Measurements from ENCODE around the gene RAPGEF4.
"Not testable (repeated sequence)": the region's sequence is repeated elsewhere in the genome, so short reads cannot be mapped to it uniquely, and the experiment has no call there.

The RAPGEF4 gene

GRCh38 chr2:173027181-173028128, 291.8 kb downstream of the RAPGEF4 start:
- in situ Hi-C loops (cut with MboI; ENCODE audit: low sequenced_read_pairs) = loop anchor here (5.0 kb wide), 1 partner anchor 185 kb away; no protein-coding TSS in a partner anchor

DNA sequence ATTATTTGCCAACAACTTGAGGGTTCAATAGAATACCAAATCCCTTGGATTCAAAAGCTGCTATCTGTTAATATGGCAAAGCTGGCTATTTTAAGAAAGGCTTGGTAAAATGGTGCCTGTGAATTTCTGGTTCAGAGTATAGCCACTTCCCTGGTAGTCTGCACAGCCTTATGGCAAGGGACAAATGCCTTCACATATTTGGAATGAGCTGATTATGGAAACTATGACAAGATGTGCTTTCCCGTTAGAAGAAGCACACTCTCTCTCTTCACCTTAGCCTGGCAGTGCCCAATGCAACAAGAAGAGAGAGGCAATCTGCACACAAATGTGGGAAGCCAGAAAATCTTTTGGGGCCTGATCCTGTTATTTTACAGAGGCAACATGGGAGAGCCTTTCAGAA, 292.5 kb downstream of the RAPGEF4 start:
- in situ Hi-C loops (cut with MboI; ENCODE audit: low sequenced_read_pairs) = loop anchor here (5.0 kb wide), 1 partner anchor 184 kb away; no protein-coding TSS in a partner anchor

DNA sequence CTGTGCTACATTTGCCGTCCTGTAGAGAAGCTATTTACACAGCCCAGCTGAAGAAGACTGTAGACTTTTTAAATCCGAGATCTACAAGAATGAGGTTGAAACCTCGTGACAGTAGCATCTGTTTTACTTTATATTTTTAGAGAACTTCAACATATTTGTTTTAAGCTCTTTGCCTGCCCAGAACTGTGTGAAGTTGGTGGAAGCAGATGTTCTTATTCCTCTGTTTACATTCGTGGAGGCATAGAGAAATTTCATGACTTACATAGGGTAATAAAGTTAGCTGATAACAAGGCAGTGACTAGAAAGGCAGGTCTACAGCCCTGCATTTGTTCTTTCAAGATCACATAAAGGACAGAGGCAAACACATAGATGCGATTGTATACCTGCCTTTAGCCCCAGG, 293.0 kb downstream of the RAPGEF4 start:
- in situ Hi-C loops (cut with MboI; ENCODE audit: low sequenced_read_pairs) = loop anchor here (5.0 kb wide), 1 partner anchor 184 kb away; no protein-coding TSS in a partner anchor

DNA sequence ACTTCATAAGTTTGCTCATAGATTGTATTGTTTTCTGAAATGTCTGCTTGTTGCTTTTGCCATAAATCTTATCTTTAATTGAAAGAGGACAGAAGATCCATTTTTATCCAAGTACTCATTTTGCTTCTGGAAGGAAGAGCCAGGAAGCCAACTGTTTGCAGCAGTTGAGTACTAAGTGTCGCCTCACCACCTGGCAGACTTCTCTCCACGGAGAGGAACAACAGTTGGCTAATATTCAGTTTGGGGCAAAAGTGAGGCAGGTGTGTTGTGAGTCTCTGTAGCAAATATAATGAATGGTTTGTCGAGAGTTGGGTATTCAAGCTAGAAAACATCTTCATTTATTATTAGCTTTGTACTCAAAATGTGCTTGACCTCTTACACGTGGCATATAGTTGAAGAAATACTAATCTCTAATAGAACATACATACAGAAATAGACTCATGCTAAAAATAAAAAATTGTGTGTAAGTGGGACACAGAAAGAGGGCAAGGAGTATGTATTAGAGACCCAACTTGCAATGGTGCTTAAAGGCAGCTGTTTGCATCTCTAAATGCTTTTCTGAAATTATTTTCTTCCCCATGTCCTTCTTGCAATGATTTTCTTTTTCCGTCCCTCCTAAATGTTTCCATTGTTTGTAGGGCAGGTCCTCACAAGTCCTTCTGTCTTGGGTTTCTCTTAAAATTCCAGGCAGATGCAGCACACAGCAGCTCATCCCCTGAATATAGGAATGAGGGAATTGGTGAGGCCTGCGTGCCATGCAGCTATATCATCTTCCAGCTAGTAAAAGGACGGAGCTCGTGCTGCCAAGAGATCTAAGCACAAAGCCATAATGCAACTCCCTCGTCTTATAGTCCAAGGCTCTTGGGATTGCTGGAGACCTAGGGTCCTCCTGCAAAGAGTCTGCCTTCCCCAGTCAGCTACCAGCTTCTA, 295.2 kb downstream of the RAPGEF4 start:
- in situ Hi-C loops (cut with MboI; ENCODE audit: low sequenced_read_pairs) = no loop called here

DNA sequence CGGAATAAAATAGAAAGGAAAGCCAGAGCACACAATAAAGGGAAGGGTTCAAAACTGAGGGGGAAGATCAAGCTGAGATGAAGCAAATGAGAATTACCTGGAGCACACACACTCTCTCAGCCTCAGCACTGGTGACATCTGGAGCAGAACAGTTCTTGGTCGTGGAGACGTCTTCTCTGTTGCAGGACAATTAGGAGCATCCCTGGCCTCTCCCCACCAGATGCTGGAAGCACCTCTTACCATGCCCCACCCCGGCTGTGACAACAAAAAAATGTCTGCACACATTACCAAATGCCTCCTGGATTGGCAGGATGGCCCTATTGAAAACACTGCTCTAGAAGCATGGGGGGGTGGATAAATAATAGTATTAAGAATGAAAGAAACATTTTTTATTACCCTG, 296.4 kb downstream of the RAPGEF4 start:
- in situ Hi-C loops (cut with MboI; ENCODE audit: low sequenced_read_pairs) = no loop called here

DNA sequence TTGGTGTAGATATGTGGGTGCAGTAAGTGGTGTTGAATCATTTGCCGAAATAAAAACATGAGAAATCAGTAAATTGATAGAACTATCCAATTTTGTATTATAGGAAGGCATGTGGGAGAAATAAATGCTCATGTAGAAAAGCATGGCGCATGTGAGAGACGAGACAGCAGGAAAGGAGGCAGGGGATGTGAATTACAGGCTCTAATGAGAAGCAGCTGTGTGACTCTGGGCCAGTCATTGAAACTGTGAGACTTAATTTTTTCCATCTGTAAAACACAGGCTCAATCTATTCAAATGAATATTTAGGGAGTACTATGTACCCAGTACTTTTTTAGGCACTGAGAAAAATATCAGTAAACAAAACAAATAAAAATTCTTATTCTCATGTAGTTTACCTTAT, 297.4 kb downstream of the RAPGEF4 start:
- in situ Hi-C loops (cut with MboI; ENCODE audit: low sequenced_read_pairs) = no loop called here

- in situ Hi-C loops (cut with MboI; ENCODE audit: low sequenced_read_pairs) = no loop called here
These were observed 298.5 kb downstream of the RAPGEF4 start for GRCh38 chr2:173034143-173034542.

DNA sequence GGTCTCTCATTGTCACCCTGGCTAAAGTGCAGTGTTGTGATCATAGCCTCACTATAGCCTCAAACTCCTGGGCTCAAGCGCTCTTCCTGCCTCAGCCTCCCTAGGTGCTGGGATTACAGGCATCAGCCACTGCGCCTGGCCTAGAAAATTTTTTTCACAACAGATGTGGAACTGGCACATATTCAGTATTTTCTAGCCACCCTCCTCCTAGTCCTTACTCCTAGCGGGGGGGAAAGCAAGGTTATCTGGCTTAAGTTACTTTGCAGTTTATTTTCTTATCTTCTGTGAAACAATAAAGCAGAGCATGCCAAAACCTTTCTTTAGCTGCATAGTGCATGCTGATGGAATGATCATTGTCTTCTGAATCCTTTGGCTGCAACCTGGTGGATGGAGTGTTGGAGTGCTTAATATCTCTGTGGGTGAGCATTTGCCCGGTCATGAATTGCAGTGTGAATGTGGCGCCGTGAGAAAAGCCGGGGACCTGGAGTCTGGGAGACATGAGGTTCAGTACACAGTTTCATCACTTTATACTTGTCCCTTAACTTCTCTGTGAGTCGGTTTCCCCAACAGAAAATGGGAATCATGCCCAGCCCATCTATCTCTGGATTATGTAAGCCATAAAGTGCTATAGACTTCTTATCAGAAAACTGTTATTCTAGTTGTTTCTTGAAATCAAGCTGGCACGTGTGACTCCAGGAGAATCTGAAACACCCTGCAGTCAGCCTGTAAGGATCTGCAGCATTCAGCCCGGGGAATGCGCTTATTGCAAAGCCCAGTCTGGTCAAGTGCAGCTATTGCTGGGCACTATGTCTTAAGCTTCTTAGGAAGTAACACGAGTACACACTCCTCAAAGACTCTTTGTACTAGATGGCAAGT, 301.8 kb downstream of the RAPGEF4 start:
- in situ Hi-C loops (cut with MboI; ENCODE audit: low sequenced_read_pairs) = no loop called here

DNA sequence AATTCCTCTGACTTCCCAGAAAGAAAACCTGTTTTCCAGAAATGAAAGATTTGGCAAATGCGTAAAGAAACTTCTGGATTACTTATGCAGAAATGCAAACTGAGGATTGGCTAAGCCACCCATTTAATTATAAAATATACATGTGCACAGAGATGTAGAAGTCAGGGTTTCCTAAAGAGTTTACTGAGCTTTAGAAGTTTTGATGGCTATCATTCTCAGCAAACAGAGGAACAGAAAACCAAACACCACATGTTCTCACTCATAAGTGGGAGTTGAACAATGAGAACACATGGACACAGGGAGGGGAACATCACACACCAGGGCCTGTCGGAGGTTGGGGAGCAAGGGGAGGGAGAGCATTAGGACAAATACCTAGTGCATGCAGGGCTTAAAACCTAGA, 302.6 kb downstream of the RAPGEF4 start:
- in situ Hi-C loops (cut with MboI; ENCODE audit: low sequenced_read_pairs) = not testable (repeated sequence)

GRCh38 chr2:173040729-173041128, 305.1 kb downstream of the RAPGEF4 start:
- in situ Hi-C loops (cut with MboI; ENCODE audit: low sequenced_read_pairs) = no loop called here

DNA sequence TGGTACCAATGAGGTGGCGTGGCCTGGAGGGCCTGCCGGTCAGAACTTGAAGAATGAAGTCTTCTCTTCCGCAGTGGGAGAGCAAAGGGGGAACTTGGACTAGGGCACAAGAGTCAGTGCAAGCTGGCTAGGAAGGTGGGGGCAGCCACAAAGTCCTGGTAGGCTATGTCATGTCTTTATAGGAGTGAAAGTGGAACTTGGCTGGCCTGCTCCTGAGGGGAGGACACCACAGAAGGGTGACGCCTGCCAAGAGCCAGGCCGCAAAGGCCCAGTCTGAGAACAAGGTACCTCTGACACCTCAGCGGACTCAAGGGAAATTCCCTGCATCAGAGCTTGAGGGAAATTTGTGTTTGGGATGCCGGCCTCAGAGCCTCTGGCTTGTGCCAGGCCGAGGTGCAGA, 307.8 kb downstream of the RAPGEF4 start:
- in situ Hi-C loops (cut with MboI; ENCODE audit: low sequenced_read_pairs) = no loop called here

DNA sequence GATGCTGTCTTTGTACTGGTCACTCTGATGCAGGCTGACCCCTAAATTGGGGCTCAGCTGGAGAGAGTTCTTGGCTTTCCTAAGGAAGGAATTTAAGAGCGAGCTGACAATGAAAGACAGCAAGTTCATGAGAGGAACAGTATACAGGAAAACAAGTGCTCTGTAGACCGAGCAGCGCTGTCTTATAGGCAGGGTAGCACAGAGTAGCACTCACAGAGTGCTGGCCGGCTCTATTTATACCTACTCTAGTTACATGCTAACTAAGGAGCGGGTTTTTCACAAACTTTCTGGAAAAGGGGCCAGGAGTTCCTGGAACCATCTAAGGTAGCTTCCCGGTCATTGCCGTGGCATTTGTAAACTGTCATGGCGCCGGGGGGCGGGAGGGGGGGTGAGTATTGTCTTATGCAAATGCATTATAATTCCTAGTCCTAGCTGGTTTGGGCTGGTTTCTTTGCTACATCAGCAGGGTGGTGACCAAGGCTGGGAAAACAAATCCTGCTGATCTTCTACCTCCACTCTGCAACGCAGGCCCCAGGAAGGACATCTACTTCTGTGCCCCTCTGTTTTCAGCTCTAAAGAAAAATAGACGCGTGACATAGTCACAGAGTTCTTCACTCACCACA, 308.4 kb downstream of the RAPGEF4 start:
- in situ Hi-C loops (cut with MboI; ENCODE audit: low sequenced_read_pairs) = no loop called here

- in situ Hi-C loops (cut with MboI; ENCODE audit: low sequenced_read_pairs) = no loop called here
These were observed 309.0 kb downstream of the RAPGEF4 start for GRCh38 chr2:173044686-173045085.

DNA sequence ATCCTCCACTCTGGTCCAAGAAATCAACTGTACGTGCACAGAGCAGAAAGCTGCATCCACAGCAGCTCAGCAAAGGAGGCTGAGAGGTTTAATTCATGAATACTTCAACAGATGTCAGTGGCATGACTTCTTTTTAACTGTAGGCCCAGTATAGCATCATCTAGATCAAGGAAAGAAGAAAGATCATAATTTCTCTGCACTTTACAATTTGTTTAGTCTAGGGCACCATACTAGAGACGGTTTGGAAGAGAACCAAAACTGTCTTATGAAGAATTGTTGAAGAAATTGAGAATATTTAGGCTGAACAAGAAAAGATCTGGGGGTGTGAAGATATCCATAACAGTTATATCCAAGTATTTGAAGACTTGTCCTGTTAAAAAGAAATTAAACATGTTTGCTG, 309.5 kb downstream of the RAPGEF4 start:
- in situ Hi-C loops (cut with MboI; ENCODE audit: low sequenced_read_pairs) = no loop called here

GRCh38 chr2:173048522-173048896, 312.9 kb downstream of the RAPGEF4 start:
- in situ Hi-C loops (cut with MboI; ENCODE audit: low sequenced_read_pairs) = no loop called here

GRCh38 chr2:173048897-173049661, 313.4 kb downstream of the RAPGEF4 start:
- in situ Hi-C loops (cut with MboI; ENCODE audit: low sequenced_read_pairs) = no loop called here

- in situ Hi-C loops (cut with MboI; ENCODE audit: low sequenced_read_pairs) = no loop called here
These were observed 314.2 kb downstream of the RAPGEF4 start for GRCh38 chr2:173049831-173050230.

DNA sequence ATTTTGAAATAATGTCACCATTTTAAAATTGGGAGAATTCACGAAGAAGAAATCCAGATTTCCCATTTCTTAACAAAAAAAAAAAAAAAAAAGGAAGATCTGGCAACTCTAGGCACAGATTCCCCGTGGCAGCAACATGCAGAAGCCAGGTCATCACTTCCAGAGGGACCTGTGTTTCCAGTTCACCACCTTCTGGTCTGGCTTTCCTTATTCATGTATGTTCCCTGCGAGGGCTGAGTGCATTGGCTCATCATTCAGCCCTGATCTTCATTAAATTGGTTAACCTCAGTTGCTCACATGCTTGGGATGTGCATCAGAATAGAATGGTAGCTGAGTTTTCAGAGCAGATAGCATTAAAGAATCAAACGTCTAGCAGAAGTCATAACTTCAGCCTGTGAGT, 315.0 kb downstream of the RAPGEF4 start:
- in situ Hi-C loops (cut with MboI; ENCODE audit: low sequenced_read_pairs) = no loop called here

- in situ Hi-C loops (cut with MboI; ENCODE audit: low sequenced_read_pairs) = no loop called here
These were observed 316.0 kb downstream of the RAPGEF4 start for GRCh38 chr2:173051463-173052215.

Measured in HL-60/S4 treated with phorbol 12-myristate 13-acetate at 8.2 ng/mL for 4 days and 3 days (cell line).